ENCODE data around the gene ADGRL2.
A peak's percentile ranks its signal among the peaks of the same experiment; 100 is the strongest.

ADGRL2 gene

DNA sequence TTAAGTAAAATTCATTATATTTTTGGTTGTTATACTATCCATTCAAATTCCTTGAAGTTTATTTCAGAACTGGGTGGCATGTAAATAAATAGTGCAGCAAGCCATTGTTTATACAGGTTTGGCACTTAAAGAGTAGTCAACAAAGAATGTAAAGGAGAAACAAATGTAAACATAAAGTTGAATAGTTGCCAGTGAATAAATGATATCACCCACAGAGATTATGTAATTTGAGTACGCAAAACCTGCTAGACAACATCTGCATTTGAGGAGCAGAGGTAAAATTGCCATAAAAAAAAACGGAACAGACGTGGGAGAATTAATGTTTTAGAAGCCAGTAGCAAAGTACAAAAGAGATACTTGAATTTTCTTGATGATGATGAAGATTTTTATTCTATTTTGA is 111.6 kb downstream of the ADGRL2 start:
- Histone ChIP-seq H3K36me3 (ENCODE audit: control insufficient read depth, insufficient read depth, low read length) (peaks cover 13% of the 10 kb centered on the region), H3K27me3 (ENCODE audit: control insufficient read depth, insufficient read depth, low read length) (no peaks in the 10 kb centered on the region), H3K9me3 (ENCODE audit: control insufficient read depth, insufficient read depth, low read depth, low read length) (no peaks in the 10 kb centered on the region), H3K4me3 (ENCODE audit: low read depth, low read length) (no peak overlapping the region), H3K4me1 (ENCODE audit: control insufficient read depth, insufficient read depth, low read length) (no peaks in the 10 kb centered on the region), H3K27ac (ENCODE audit: low read depth, low read length) (no peak overlapping the region), H3K9ac (ENCODE audit: low read length) (no peak overlapping the region)

DNA sequence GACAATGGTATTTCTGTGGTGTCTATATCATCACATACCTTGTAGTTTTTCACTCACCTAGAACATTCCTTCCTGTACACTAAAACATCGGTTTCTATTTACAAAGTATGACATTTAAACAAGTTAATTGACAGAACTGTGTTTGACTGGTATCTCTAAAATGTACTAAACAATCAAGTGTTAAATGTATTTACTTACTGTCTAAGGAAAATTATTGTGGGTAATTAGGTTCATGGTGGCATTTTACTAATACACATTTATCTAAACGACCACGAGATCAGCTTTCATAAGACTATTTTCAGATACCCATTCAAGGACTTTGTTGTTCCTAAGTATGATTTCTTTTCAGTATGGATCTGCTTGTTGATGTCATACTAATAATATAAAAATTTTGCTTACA is 115.2 kb downstream of the ADGRL2 start:
- Histone ChIP-seq H3K9me3 (ENCODE audit: control insufficient read depth, insufficient read depth, low read depth, low read length) (no peaks in the 10 kb centered on the region), H3K36me3 (ENCODE audit: control insufficient read depth, insufficient read depth, low read length) (no peaks in the 10 kb centered on the region), H3K27me3 (ENCODE audit: control insufficient read depth, insufficient read depth, low read length) (no peaks in the 10 kb centered on the region), H3K4me1 (ENCODE audit: control insufficient read depth, insufficient read depth, low read length) (peaks cover 7% of the 10 kb centered on the region), H3K27ac (ENCODE audit: low read depth, low read length) (no peak overlapping the region), H3K9ac (ENCODE audit: low read length) (no peak overlapping the region), H3K4me3 (ENCODE audit: low read depth, low read length) (no peak overlapping the region)

DNA sequence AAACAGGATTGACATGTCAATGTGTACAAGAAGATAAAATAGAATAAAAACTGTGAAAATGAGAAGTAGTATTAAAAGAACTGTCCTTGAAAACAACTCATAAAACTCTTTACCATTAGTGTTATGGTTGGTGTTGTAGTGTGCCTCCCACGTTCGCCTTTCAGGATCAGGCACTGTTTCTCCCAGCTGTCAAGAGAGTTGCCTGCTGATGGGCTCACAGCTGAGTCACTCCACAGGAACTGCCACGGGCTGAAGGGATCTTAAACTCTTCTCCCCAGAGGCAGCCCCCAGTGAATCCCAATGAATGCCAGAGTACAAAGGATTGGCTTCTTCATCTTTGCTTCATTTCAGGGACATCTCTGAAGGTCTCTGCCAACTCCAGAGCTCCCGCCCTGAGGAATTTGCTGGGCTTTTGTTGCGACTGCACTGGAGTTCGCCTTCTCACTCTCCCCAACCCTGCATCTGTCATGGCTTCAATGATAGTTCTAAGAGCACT is 119.6 kb downstream of the ADGRL2 start:
- H3K36me3 ChIP-seq (ENCODE audit: control insufficient read depth, insufficient read depth, low read length) = no peaks in the 10 kb centered on the region
- no peak overlapping the region for H3K27ac ChIP-seq (ENCODE audit: low read depth, low read length)
- no peaks in the 10 kb centered on the region for H3K9me3 ChIP-seq (ENCODE audit: control insufficient read depth, insufficient read depth, low read depth, low read length)
- H3K4me3 ChIP-seq (ENCODE audit: low read depth, low read length) = peak overlapping the region; percentile 14; the same call in 1 of the 2 replicates
- H3K27me3 ChIP-seq (ENCODE audit: control insufficient read depth, insufficient read depth, low read length) = no peaks in the 10 kb centered on the region
- no peak overlapping the region for H3K9ac ChIP-seq (ENCODE audit: low read length)
- peaks cover 14% of the 10 kb centered on the region for H3K4me1 ChIP-seq (ENCODE audit: control insufficient read depth, insufficient read depth, low read length)

DNA sequence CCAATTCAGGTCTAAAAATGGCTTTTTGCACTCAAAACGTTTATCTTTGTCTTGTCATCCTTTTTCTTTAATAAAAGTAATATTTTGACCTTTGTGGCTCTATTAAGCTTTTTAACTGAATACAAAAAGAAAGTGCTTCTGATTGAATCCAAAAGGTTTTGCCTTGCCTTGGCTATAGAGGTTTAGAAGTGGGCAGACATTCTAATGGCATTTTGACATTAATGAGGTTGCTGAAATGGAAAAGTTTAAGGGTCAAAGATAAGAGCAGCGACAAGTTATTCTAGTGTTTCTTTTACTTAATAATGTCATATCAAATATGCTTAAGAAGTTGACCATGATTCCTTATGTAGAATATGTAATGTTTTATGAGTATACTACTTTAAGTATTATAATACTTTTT is 120.2 kb downstream of the ADGRL2 start:
- H3K4me1 ChIP-seq (ENCODE audit: control insufficient read depth, insufficient read depth, low read length) = peaks cover 14% of the 10 kb centered on the region
- H3K27ac ChIP-seq (ENCODE audit: low read depth, low read length) = no peak overlapping the region
- no peak overlapping the region for H3K9ac ChIP-seq (ENCODE audit: low read length)
- H3K9me3 ChIP-seq (ENCODE audit: control insufficient read depth, insufficient read depth, low read depth, low read length) = no peaks in the 10 kb centered on the region
- no peaks in the 10 kb centered on the region for H3K27me3 ChIP-seq (ENCODE audit: control insufficient read depth, insufficient read depth, low read length)
- H3K36me3 ChIP-seq (ENCODE audit: control insufficient read depth, insufficient read depth, low read length) = no peaks in the 10 kb centered on the region
- no peak overlapping the region for H3K4me3 ChIP-seq (ENCODE audit: low read depth, low read length)

DNA sequence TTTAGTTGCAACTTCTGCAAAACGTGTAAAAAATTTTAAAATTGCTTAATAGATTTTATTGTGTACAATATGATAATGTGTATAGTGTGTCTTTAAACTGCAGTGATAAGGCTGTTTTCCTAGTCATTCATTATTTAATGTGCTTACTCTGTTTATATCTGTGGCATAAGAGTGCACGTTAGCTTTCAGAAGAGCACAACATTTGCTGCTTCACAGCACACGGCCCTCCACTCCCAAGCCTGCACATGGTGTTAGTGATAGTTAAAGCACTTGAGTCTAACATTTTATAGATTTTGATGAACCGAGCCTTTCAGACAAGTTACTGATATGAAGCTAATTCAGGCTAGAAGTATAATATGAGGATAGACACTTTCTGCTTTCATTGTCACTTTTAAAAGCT is 120.6 kb downstream of the ADGRL2 start:
- Histone ChIP-seq H3K27me3 (ENCODE audit: control insufficient read depth, insufficient read depth, low read length) (no peaks in the 10 kb centered on the region), H3K36me3 (ENCODE audit: control insufficient read depth, insufficient read depth, low read length) (no peaks in the 10 kb centered on the region), H3K4me3 (ENCODE audit: low read depth, low read length) (no peak overlapping the region), H3K4me1 (ENCODE audit: control insufficient read depth, insufficient read depth, low read length) (peaks cover 18% of the 10 kb centered on the region), H3K27ac (ENCODE audit: low read depth, low read length) (no peak overlapping the region), H3K9me3 (ENCODE audit: control insufficient read depth, insufficient read depth, low read depth, low read length) (no peaks in the 10 kb centered on the region), H3K9ac (ENCODE audit: low read length) (no peak overlapping the region)

DNA sequence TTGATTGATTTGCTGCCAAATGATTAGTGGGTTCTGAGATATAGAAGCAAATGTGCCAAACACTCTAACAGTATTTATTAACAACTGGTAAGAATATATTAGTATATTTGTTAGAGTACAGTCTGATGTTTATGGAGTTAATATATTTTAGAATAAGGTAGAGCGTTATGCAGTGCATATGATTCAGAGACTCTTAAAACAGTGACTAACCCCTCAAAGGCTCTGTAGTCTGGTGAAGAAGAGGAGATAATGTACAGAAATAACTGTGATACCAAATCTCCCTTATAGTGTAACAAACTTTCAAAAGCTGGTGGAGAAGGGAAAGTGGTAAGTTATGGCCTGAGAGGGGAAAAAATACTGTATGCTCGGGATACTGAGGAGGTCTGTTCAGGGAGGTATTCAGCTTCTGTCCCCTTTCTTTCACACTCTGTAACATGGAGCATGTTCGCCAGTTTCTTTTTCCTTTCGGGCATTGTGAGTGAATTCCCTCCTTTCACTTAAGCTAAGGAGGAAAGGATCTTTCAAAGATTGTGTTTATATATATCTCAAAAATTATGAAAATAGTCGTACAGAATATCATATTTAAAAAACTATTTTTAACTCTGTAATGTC is 121.2 kb downstream of the ADGRL2 start:
- Histone ChIP-seq H3K4me3 (ENCODE audit: low read depth, low read length) (no peak overlapping the region), H3K4me1 (ENCODE audit: control insufficient read depth, insufficient read depth, low read length) (peaks cover 24% of the 10 kb centered on the region), H3K27ac (ENCODE audit: low read depth, low read length) (no peak overlapping the region), H3K9me3 (ENCODE audit: control insufficient read depth, insufficient read depth, low read depth, low read length) (no peaks in the 10 kb centered on the region), H3K27me3 (ENCODE audit: control insufficient read depth, insufficient read depth, low read length) (no peaks in the 10 kb centered on the region), H3K9ac (ENCODE audit: low read length) (no peak overlapping the region), H3K36me3 (ENCODE audit: control insufficient read depth, insufficient read depth, low read length) (no peaks in the 10 kb centered on the region)

DNA sequence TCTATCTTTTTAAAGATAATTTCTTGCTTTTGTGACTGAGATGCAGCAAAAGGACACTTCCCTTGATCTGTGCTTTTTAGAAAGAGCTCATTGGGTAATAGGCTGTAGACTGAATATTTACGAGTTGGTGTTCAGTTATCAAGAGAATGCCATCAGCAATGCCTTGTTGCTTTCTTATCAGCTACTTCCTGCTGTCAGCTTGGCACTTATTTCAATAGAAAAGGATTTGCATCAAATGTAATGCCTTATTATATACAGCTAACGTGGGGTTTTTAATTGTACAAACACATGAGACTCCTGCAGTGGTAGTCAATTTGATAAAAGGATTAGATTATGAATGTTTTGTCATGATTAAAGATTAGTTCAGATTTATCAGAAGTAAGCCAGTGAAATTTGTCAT is 122.2 kb downstream of the ADGRL2 start:
- no peaks in the 10 kb centered on the region for H3K36me3 ChIP-seq (ENCODE audit: control insufficient read depth, insufficient read depth, low read length)
- H3K9ac ChIP-seq (ENCODE audit: low read length) = no peak overlapping the region
- no peaks in the 10 kb centered on the region for H3K9me3 ChIP-seq (ENCODE audit: control insufficient read depth, insufficient read depth, low read depth, low read length)
- peaks cover 25% of the 10 kb centered on the region for H3K4me1 ChIP-seq (ENCODE audit: control insufficient read depth, insufficient read depth, low read length)
- no peak overlapping the region for H3K27ac ChIP-seq (ENCODE audit: low read depth, low read length)
- H3K4me3 ChIP-seq (ENCODE audit: low read depth, low read length) = no peak overlapping the region
- H3K27me3 ChIP-seq (ENCODE audit: control insufficient read depth, insufficient read depth, low read length) = no peaks in the 10 kb centered on the region

DNA sequence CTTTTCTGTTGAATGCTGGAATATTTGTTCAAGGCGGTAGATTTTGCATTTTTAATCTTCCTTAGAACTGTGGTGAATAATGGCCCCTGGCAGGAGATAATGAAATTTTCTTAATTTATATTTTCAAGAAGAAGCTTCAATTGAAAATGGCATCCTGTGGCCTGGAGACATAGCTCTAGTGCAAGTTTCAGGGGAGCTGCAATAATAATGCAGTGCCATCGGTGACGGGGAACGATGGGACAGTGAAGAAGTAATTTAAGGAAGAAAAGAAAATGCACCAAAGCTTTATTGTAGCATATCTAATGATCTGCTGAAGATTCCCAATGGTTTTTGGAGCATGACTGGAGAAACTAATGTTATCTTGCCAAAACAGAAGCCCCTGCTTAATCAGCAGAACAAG is 128.4 kb downstream of the ADGRL2 start:
- H3K36me3 ChIP-seq (ENCODE audit: control insufficient read depth, insufficient read depth, low read length) = peaks cover 4% of the 10 kb centered on the region; the same call in 1 of the 2 replicates
- H3K27ac ChIP-seq (ENCODE audit: low read depth, low read length) = no peak overlapping the region
- H3K4me3 ChIP-seq (ENCODE audit: low read depth, low read length) = no peak overlapping the region
- no peaks in the 10 kb centered on the region for H3K27me3 ChIP-seq (ENCODE audit: control insufficient read depth, insufficient read depth, low read length)
- H3K9ac ChIP-seq (ENCODE audit: low read length) = no peak overlapping the region
- H3K4me1 ChIP-seq (ENCODE audit: control insufficient read depth, insufficient read depth, low read length) = peaks cover 12% of the 10 kb centered on the region
- H3K9me3 ChIP-seq (ENCODE audit: control insufficient read depth, insufficient read depth, low read depth, low read length) = no peaks in the 10 kb centered on the region

DNA sequence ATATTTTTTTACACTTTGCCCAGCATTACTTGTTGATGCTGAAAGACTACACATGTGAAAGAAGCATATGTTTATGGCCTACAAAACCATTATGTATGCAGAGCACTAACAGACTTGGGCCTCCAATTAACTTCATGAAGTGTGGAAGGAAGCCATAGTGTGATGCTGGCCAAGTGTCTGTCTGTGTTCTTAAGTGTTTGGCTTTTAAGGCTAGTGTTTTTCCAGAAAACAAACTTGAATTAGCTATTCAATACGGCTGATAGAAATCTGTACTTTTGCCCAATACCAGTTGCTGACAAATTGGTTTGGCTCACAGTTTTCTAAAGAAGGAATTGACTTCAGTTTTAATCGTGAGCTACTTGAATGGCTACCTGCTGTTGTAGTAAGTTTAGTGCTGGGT is 136.1 kb downstream of the ADGRL2 start:
- Histone ChIP-seq H3K4me3 (ENCODE audit: low read depth, low read length) (no peak overlapping the region), H3K4me1 (ENCODE audit: control insufficient read depth, insufficient read depth, low read length) (no peaks in the 10 kb centered on the region), H3K9ac (ENCODE audit: low read length) (no peak overlapping the region), H3K27me3 (ENCODE audit: control insufficient read depth, insufficient read depth, low read length) (no peaks in the 10 kb centered on the region), H3K36me3 (ENCODE audit: control insufficient read depth, insufficient read depth, low read length) (peaks cover 6% of the 10 kb centered on the region; the same call in 1 of the 2 replicates), H3K27ac (ENCODE audit: low read depth, low read length) (no peak overlapping the region), H3K9me3 (ENCODE audit: control insufficient read depth, insufficient read depth, low read depth, low read length) (no peaks in the 10 kb centered on the region)

DNA sequence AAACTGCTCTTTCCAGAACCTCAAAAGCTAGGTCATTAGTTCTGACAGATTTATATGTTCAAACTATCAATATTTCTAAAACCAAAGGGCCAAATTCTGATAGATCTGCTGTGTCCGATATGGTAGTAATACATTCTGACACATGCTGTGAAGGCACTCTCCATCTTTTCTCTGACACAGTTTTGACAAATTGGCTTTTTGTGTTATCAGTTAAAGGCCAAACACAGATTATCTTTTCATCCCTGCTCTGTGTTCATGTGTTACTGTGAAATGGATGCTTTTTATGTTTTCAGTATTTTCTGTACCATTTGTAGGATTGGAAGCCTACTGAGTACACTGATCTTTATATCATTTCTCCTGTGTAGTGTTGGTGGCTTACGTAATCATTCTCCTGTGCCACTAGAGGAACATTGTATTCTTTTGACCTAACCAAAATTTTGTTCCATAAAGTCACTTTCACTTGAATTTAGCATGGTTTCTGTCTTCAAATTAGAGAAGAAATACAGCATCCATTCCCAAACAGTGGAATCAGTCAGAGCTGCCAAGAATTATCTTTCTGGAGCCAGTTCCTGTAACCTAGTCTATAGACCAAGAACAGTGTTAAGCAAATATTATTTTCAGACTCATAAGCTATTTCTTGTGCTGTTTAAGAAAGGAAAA is 137.2 kb downstream of the ADGRL2 start:
- no peaks in the 10 kb centered on the region for H3K9me3 ChIP-seq (ENCODE audit: control insufficient read depth, insufficient read depth, low read depth, low read length)
- H3K27me3 ChIP-seq (ENCODE audit: control insufficient read depth, insufficient read depth, low read length) = no peaks in the 10 kb centered on the region
- no peak overlapping the region for H3K9ac ChIP-seq (ENCODE audit: low read length)
- H3K4me1 ChIP-seq (ENCODE audit: control insufficient read depth, insufficient read depth, low read length) = no peaks in the 10 kb centered on the region
- H3K4me3 ChIP-seq (ENCODE audit: low read depth, low read length) = no peak overlapping the region
- H3K27ac ChIP-seq (ENCODE audit: low read depth, low read length) = no peak overlapping the region
- peaks cover 6% of the 10 kb centered on the region for H3K36me3 ChIP-seq (ENCODE audit: control insufficient read depth, insufficient read depth, low read length)

DNA sequence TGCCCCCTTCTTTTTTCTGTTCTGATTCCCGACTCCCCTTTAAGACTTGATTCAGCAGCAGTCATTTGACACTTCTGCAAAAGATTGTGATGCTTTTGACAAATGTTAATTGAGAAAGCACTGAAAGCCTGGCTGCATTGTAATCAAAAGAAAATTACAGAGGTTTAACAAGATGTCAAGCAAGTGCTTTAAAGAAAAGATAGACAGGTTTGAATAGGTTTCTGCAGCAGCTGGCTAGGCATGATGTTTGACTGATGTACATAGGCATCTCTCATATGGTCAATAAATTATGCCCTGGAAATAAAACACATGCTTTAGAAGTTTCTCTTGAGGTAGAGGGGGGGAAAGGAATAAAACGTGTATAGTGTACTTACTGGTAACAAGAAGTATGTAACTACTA is 147.8 kb downstream of the ADGRL2 start:
- Histone ChIP-seq H3K36me3 (ENCODE audit: control insufficient read depth, insufficient read depth, low read length) (peaks cover 36% of the 10 kb centered on the region), H3K4me1 (ENCODE audit: control insufficient read depth, insufficient read depth, low read length) (0 out of 2 replicates have a peak, but pooled peaks cover 2% of the 10 kb centered on the region), H3K27me3 (ENCODE audit: control insufficient read depth, insufficient read depth, low read length) (no peaks in the 10 kb centered on the region), H3K9ac (ENCODE audit: low read length) (no peak overlapping the region), H3K9me3 (ENCODE audit: control insufficient read depth, insufficient read depth, low read depth, low read length) (no peaks in the 10 kb centered on the region), H3K27ac (ENCODE audit: low read depth, low read length) (no peak overlapping the region), H3K4me3 (ENCODE audit: low read depth, low read length) (no peak overlapping the region)
